NCI-H187 (cell line): ENCODE results near the gene POPDC3.
"Not testable (repeated sequence)": the region's sequence is repeated elsewhere in the genome, so short reads cannot be mapped to it uniquely, and the experiment has no call there.

Experiments used
- DNase-seq, 2 experiments: peaks; one replicate each; lab custom pipeline; 2025; lab: John Stamatoyannopoulos, UW

The POPDC3 gene

DNA sequence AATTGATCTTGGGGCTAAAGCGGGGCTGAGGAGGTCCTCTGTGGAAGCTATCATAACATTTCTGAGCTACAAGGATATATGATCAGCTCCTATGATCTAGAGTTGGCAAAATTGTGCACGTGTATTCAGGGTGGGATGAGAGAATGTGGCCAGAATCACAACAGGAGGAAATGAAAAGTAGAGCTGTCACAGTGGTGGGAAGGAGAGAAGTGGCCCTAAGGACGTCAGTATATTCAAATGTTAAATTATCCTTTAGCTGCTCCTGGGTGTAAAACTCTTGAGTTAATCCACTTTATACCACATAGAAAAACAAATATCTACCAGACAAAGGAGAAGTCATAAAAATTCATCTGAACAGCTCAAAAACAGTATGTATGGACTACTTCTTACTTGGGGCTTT is 14.8 kb upstream of the POPDC3 start:
- no peak for DNase-seq

DNA sequence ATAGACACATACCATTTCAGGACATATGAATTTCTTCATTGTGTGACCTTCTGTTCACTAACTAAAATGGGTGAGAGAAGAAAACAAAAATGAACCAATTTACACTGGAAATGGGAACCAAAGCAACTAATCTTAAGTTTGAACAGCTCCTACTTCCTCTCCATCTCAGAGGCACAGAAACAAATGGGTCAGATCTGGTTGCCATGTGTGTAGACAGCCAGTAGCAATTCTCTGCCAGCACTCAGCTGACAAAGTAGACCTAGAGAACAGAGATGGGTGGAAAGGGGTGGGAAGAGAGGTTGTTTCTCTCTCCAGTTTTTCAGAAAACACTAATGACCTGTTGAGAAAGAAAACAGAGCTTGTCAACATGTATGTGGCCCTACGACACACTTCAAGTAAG is 14.3 kb upstream of the POPDC3 start:
- DNase-seq = no peak

DNA sequence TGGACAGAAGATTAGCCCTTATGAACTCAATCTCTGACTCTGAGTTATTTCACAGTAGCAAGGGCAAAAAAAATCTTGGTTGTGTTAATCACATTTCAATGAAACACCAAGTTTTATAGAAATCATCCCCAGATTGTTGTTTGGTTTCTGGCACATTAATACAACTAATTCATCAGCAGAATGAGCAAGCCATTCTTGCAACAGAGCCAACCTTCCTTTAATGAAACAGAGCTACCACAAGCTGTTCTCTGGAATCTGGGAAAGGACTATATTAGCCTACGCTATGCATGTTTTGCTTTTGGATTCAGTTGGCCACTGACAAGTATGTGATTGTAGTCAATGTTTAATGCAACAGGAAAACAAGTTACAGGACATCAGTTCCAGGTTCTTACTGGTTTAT is 13.8 kb upstream of the POPDC3 start:
- DNase-seq = no peak

DNA sequence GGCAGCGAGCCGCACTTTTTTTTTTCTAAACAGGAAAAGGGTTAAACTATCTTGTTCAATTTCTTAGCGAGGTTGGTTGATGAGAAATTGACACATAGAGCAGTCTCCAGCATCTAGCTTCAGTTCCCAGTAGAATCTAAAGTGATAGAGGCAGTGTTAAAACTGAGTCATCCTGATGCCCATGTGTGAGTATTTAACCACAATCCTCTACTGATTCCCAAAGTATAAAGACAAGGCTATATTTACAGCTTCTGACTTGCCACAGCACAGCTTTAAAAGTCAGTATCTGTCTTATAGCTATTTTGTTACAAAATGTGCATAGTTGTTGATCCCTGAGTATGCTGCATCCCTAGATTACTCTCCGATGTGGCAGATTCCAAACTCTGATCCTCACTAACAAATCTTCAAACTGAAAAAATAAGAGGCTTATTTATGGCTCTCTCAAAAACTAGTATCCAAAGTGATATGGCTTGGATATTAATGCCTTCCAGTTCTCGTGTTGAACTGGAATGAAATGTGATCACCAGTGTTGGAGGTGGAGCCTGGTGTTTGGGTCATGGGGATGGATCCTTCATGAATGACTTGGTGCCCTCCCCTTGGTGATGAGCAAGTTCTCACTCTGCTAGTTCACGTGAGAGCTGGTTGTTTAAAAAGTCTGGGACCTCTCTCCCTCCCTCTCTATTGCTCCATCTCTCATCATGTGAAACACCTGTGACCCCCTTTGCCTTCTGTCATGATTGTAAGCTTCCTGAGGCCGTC is 13.1 kb upstream of the POPDC3 start:
- no peak for DNase-seq

DNA sequence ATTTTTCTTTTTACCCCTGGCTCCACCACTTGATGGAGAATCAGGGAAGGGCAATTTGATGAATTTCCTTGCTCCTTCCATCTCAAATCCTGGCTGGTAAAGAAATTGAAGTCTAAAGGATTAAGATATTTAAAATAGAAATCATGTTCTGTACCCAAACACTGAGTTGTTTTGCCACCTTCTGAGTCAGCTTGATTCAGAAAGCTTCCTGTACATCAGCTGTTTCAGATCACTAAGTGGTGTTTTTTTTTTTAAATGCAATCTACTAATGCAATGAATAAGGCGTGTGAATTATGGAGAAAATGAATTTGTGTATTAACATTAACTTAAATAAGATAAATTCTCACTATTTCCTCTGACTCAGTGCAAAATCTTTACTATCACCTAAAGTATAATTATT is 11.5 kb upstream of the POPDC3 start:
- DNase-seq = no peak

DNA sequence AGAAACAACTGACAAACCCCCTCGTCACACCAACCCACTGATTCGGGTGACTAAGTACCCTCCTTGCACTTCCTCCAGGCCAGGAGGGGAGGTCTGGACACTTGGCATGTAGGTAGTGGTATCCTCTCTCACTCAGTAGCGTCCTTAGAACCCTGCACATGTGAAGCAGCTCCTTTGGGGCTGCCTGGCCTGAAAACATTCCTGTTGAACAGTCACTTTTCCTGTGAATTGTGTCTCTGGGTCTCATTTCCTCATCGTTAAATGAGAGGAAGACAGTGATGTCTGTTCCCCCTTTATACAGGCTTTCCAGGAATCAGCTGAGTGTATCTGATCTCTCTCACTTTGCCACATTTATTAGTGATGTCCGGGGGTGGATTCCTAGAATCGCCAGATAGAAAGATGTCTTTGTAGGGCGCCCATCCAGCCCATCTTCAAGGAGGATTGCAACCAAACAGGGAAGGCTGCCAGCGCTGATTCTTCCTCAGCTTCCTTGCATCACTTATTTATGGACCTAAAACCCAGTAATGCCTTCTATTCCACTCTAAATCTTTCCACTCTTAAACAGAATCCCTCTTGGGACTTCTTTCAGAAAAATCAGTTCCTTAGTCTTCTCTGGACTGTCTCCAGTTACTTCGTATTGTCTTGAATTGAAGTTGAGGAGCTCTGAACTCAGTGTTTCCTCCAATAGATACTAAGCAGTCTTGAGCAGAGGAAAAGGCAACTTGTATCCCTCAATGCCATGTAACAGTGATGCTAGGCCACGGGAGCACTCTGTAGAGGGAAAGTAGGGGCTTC is 9.4 kb upstream of the POPDC3 start:
- DNase-seq = no peak

DNA sequence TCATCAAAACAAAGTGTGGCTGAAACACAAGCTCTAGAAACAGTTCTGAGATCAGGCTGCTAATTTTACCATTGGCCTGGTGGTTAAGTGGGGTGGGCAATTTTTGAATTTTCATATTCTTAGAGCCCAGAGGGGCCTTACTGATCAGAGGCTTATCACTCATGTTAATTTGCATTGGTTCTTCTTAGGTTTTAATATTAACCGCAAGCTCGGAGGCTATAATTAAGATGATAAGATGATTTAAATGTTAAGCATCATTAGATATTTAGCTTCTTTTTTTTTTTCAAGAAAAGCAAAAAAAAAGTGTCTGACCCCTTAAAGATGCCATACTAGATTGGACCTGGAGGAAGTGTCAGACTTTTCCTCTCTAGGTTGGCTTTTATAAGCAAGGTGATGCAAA is 8.4 kb upstream of the POPDC3 start:
- DNase-seq = no peak

DNA sequence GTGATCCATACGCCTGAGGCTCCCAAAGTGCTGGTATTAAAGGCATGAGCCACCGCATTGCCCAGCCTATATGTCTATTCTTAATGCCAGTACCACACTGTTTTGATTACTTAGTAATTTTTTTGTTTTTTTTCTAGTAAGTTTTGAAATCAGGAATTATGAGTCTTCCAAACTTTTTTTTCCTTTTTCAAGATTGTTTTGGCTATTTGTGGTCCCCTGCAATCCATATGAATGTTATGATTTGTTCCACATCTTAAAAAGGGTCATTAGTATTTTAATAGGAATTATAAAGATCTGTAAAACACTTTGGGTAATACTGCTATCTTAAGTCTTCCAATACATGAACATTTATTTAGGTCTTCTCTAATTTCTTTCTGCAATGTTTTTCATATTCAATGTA is 6.8 kb upstream of the POPDC3 start:
- DNase-seq = no peak

DNA sequence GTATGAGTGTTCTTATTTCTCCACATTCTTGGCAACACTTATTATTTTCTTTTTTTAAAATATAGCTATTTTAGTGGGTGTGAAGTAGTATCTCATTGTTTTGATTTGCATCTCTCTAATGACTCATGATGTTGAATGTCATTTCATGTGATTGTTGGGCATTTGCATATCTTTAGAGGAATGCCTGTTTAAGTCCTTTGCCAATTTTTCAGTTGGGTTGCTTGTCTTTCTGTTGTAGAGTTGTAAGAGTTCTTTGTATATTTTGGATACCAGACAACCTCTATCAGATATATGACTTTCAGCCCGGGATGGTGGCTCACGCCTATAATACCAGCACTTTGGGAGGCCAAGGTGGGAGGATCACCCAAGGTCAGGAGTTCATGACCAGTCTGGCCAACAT is 5.1 kb upstream of the POPDC3 start:
- DNase-seq = no peak

DNA sequence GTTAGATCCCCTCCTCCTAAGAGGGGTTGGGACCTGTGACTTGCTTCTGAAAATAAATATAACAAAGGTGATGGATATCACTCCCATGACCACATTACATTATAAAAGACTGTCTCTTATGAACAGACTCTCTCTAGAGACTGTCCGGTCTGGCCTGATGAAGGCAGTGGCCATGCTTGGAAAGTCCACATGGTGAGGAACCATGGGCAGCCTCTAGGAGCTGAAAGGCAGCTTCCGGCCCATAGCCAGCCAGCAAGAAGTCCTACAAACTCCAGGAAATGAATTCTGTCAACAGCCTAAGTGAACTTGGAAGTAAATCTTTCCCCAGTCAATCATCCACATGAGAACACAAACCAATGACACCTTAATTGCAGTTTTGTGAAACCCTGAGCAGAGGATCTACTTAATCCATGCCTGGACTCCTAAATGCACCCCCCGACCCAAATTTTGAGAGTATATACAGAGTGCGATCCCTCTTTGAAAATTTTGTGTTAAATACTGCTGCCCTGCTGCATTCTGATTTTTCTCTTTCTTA is 2.2 kb upstream of the POPDC3 start:
- DNase-seq = no peak

DNA sequence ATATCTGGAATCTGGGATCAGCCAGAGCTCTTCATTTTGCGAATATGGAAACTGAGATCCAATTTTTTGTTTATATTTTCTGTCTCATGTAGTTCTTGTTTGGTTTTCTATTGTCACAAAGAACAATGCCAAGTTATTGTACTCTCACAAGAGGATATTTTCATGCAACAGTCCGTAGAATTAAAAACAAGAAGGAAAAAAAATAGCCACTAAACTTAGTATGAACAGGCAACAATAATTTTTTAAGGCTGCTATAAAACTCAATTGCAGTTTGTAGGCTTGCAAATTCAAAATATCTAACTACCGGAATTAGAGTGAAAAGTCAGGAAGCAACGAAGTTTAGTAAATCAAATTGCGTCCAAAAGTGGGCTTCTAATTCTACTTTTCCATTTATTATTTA is 1.2 kb downstream of the POPDC3 start:
- DNase-seq = no peak

DNA sequence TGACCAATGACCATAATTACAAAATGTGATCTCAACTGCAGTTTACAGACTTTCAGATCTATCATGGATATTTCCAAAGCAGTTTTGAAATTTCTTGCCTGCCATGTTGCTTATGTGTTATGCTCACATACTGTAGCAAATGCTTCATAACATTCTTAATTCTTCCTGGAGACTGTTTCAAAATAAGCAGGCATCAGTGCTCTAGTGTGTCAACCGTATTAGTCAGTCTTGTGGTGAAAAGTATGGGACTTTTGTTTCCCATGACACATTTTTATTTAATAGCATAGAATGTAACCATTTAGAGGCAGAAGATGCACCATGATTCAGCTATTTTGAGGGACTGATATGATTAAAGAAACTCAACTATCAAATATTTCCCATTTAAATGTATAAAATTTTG is 1.7 kb downstream of the POPDC3 start:
- DNase-seq = no peak

DNA sequence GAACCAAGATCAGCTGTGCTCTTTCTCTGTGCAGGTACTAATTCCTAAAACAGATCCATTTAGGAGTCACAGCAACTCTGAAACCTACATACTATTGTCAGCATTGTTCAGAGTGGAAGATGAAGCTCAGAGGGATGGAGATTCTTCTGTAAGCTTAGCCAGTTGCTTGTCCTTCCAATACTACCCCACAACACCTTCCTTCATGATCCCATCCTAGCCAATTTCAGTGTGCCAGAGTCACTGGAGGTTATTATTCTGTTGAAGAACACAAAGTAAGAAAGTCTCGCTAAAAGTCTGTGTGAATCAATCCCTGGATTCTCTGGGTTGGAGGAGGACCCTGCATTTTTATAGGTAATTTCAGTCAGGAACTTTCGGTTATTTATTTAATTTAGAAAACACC is 2.3 kb downstream of the POPDC3 start:
- DNase-seq = no peak

DNA sequence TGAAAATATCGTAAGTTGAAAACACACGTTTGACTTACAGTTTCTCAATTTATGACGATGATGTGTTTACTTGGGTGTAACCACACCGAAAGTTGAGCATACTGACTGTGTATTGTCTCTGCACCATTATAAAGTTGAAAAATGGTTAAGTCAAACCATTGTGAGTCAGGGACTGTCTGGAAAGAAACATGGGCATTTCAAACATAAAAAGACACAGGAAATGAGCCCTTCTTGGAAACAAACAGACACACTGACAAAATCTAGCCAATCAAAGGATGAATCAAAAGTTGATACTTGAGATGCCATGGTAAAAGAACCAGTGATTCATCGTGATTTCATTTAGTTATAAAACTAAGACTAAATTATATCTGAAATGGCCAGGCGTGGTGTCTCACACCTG is 5.3 kb downstream of the POPDC3 start:
- DNase-seq = no peak

DNA sequence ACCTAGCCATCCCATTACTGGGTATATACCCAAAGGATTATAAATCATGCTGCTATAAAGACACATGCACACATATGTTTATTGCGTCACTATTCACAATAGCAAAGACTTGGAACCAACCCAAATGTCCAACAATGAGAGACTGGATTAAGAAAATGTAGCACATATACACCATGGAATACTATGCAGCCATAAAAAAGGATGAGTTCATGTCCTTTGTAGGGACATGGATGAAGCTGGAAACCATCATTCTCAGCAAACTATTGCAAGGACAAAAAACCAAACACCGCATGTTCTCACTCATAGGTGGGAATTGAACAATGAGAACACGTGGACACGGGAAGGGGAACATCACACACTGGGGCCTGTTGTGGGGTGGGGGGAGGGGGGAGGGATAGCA is 7.3 kb downstream of the POPDC3 start:
- DNase-seq = not testable (repeated sequence)

DNA sequence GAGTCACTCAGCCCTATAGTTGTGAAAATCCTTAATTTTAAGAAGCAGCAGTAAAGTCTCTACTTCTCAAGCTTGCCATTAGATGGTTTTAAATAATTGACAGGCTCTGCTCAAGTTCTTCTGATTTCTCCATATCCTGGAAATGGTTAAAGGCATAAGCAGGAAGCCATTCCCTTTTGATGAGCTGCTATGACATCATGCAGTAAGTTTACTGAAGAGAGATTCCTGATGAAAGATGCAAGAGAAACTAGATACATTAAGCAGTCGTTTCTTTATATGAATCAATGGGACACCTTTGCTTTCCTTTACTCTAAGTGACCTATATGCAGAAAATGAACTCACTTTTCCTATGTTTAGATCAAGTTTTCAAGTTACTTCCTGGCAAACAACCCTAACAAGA is 9.8 kb downstream of the POPDC3 start:
- no peak for DNase-seq

DNA sequence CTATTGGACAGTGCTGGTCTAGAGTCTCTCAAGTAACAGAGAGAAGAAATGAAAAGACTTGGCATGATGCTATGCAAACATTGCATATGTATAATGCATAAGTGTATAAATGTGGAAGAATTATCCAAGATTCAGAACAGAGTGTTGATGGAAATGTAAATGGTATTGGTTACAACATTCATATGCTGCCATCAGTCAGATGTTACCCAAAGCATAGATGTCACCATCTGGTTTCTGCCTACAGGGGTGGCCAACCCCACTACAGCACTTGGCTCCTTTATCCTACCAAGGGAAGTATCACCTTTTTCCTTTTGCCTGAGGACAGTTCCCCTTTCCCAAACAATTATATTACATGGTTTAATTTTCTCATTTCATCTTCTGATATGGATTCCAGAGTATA is 11.9 kb downstream of the POPDC3 start:
- no peak for DNase-seq

DNA sequence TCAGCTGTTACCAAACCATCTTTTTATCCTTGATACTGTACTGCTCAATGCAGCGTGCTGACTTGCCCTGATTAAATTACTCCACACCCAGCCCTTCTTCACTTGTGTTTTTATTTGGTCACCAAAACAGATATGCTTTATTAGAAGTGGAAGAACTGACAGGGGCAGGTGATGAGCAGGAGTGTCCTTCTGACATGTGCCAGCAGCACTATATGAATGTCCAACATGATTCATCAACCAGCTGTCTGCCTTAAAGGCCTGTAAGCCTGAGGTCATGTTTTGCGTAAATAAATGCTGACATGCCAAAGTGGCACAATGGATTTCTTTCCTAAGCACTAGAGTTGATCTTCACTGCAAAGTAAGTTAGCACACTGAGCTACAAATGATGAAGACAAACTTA is 15.4 kb downstream of the POPDC3 start:
- DNase-seq = no peak

DNA sequence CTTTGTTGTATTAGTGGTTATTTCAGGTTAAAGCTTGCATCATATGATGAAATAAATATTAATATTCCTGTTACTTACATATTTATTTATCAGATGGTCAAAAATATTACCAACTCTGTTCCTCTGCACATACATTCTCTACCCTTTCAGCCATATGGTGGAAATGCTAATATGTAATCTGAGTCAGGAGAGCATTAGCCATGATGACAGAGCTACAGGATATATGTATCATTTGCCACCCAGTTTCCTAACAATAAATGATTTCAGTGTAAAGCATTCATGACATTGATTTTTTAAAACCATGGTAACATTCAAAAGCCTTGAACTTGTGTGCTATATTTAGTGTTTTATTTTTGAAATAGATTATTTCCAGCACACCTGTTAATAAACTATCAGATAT is 16.6 kb downstream of the POPDC3 start:
- DNase-seq = no peak

DNA sequence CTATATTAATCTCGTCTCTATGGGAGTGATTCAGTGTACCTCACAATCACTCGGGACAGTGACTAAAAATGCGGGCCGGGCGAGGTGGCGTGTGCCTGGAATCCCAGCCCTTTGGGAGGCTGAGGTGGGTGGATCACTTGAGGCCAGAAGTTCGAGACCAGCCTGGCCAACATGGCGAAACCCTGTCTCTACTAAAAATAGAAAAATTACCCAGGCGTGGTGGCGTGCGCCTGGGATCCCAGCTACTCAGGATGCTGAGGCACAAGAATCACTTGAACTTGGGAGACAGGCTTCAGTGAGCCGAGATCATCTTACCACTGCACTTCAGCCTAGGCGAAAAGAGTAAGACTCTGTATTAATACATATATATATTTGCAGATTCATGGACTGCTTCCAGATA is 17.4 kb downstream of the POPDC3 start:
- DNase-seq = no peak

DNA sequence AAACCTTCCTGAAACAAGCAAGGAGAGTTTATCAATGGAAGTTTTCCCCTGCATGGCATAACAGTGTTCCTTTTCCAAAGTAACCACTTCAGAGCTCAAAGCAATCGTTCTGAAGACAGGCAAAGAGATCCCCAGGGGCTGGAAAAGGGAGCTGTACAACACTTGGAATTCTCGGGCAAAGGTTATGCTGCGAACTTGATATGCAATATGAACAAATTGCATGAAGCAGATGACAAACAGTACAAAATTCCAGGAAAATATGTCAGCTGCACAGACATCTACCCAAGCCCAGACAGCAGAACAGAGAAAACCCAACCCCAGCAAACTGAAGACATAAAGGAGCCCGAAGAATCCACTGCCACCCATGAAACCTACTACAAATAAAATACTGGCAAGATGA is 18.4 kb downstream of the POPDC3 start:
- DNase-seq = no peak

DNA sequence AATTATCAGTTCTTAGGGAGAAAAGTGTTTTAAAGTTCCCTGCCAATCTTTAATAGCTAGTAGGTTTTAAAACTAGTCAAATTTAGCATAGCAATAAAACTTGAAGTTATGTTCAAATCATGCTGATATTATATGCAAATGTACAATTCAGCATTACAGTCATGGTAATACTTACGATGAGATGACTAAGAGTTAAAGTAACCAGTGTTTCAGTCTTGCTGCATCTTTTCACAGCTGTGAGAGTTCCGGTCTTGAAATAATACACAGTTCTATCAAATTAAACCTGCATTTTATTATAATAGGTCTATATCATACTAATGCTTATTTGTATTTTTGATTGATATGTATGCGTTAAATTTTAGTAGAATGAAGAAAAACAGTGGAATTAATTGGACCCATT is 26.1 kb downstream of the POPDC3 start:
- no peak for DNase-seq

DNA sequence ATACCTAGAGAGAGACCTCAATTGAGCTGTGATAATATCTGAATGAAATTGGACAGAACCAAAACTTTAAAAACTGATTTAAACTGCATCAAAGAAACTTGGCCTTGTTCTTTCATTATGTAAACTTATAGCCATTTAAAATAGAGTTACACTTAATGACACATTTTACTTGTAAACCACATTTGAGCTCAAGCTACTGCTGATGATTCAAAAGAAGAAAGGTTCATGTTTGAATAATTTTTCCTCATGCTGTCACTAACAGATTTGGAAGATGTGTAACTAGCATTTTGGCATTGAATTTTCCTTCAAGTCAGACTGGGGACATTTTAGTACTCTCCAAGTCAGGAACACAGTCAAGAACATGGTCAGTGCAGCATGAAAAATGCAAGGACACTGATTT is 26.9 kb downstream of the POPDC3 start:
- no peak for DNase-seq

DNA sequence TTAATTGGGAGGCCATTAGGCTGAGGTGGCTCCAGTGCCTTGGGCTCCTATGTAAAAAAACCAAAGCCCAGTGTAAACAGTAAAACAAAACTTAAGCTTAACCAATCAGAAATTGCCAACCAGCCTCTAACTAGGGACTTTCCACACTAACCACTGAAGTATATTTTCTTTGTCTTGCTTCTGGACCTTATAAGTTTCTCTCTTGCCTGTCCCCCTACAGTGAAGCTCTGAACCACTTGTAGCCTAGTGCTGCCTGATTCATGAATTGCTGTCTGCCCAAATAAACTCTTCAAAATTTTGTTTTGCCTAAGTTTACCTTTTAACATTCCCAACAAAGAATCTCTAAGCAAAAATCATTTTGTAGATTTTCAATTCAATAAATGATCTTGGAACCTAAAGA is 28.2 kb downstream of the POPDC3 start:
- no peak for DNase-seq
